Prostate gland (tissue), 2 donors: ENCODE measurements around the gene CECR2. TPM values are rescaled to one million over a fixed set of nuclear protein-coding genes. Genes with fewer than 3 reads are reported as not detected.
"Not testable (repeated sequence)": the region's sequence is repeated elsewhere in the genome, so short reads cannot be mapped to it uniquely, and the experiment has no call there.

Experiments
- DNase-seq: peaks from one replicate; pipeline ENCODE4 v3.0.0-alpha.2; 2019; ENCODE audit warnings: low spot score
- H3K27ac ChIP-seq, 2 donors: fragments of 200-600 bp; sonication (generic); 2 replicates each; pipeline ENCODE4 v1.5.1; 2017 to 2019
- H3K27me3 ChIP-seq: fragments of 200-600 bp; sonication (generic); replicated peaks from 2 replicates; pipeline ENCODE4 v1.5.1; 2019; ENCODE audit not compliant: insufficient read depth
- H3K36me3 ChIP-seq, 2 donors: fragments of 200-600 bp; sonication (generic); 1 replicate in 1 of 2; 2 replicates in 1 of 2; pipeline versions ENCODE4 v1.5.1 to v1.8.1; 2017 to 2019
- H3K4me1 ChIP-seq: fragments of 200-600 bp; sonication (generic); replicated peaks from 2 replicates; pipeline ENCODE4 v1.5.1; 2019
- H3K4me3 ChIP-seq, 2 donors: fragments of 200-600 bp; sonication (generic); 2 replicates each; pipeline ENCODE4 v1.5.1; 2017 to 2019
- H3K9me3 ChIP-seq: fragments of 200-600 bp; sonication (generic); 2 replicates; pipeline ENCODE4 v1.5.1; 2017
- CTCF ChIP-seq, 4 experiments: fragments of 200-600 bp in 2 of 4; fragments of 450-650 bp in 2 of 4; sonication (generic) in 2 of 4; IDR thresholded peaks; 1 replicate in 3 of 4; 2 replicates in 1 of 4; pipeline ENCODE4 v1.5.1; 2016 to 2019; ENCODE audit warnings: antibody characterized with exemption in 4 of 4, mild to moderate bottlenecking in 2 of 4, moderate library complexity in 2 of 4
- POLR2A ChIP-seq: fragments of 450-650 bp; IDR thresholded peaks from one replicate; pipeline ENCODE4 v1.6.1; 2016; ENCODE audit warnings: antibody characterized with exemption, mild to moderate bottlenecking
- POLR2AphosphoS5 ChIP-seq: sonication (generic); formaldehyde crosslinking; IDR thresholded peaks from one replicate; pipeline ENCODE4 v1.6.1; 2017; ENCODE audit warnings: antibody characterized with exemption
- WGBS: methylation state at CpG from one replicate; pipeline ENCODE4 v1.1.5; 2018; 5-methylcytosine and 5-hydroxymethylcytosine counted together
- intact Hi-C: fragments of 100-400 bp; cut with DNase I; formaldehyde crosslinking; loops from one replicate; pipeline ENCODE4 v1.14.2; 2022
- total RNA-seq, 2 donors: library from RNA; depleted of rRNA; stranded (reverse); fragments of >200 nt; gene quantifications; one replicate each; pipeline ENCODE4 v1.1.0, GENCODE V29; 2016

Gene CECR2
- total RNA-seq, 2 donors from 2014 or later, result 3.1 to 10.1 TPM

GRCh38 chr22:17419348-17419747 lies 50.1 kb downstream of the CECR2 start:
- Histone ChIP-seq H3K4me1 (no peaks in the 10 kb centered on the region), H3K27ac (no peak overlapping the region), H3K9me3 (no peaks in the 10 kb centered on the region), H3K36me3 (no peaks in the 10 kb centered on the region), H3K4me3 (no peak overlapping the region), H3K27me3 (no peaks in the 10 kb centered on the region)
- intact Hi-C loops, result no loop called here
- no peak for DNase-seq
- no peak for TF ChIP-seq POLR2A
- no peak for TF ChIP-seq POLR2AphosphoS5
- 94% methylated on average over 3 of the region's 3 CpGs for WGBS

- no peak for TF ChIP-seq POLR2A
Observed at GRCh38 chr22:17422736-17423343, 53.6 kb downstream of the CECR2 start.

GRCh38 chr22:17423616-17424015 lies 54.4 kb downstream of the CECR2 start:
- intact Hi-C loops, result no loop called here
- DNase-seq, result no peak
- H3K4me3 ChIP-seq, result no peak overlapping the region
- H3K9me3 ChIP-seq, result no peaks in the 10 kb centered on the region
- H3K36me3 ChIP-seq, result no peaks in the 10 kb centered on the region
- H3K27me3 ChIP-seq, result no peaks in the 10 kb centered on the region
- H3K27ac ChIP-seq, result no peak overlapping the region
- TF ChIP-seq CTCF (IDR thresholded peaks at IDR 0.05), result no peak
- TF ChIP-seq POLR2A, result no peak
- TF ChIP-seq POLR2AphosphoS5, result no peak
- no peaks in the 10 kb centered on the region for H3K4me1 ChIP-seq
- 39% methylated on average over 6 of the region's 6 CpGs for WGBS

More at GRCh38 chr22:17422736-17423343, 53.6 kb downstream of the CECR2 start:
- no peak for DNase-seq
- H3K4me1 ChIP-seq, result no peaks in the 10 kb centered on the region
- WGBS, result 88% methylated on average over 5 of the region's 5 CpGs
- H3K27me3 ChIP-seq, result no peaks in the 10 kb centered on the region
- no peak overlapping the region for H3K4me3 ChIP-seq
- intact Hi-C loops, result no loop called here
- H3K27ac ChIP-seq, result no peak overlapping the region
- no peaks in the 10 kb centered on the region for H3K9me3 ChIP-seq
- no peaks in the 10 kb centered on the region for H3K36me3 ChIP-seq

GRCh38 chr22:17427528-17427927 lies 58.3 kb downstream of the CECR2 start:
- 95% methylated on average over 6 of the region's 6 CpGs for WGBS
- DNase-seq, intact Hi-C loops: not testable (repeated sequence)

GRCh38 chr22:17429516-17429915 lies 60.3 kb downstream of the CECR2 start:
- no peak for DNase-seq
- 88% methylated on average over 1 of the region's 1 CpG for WGBS
- Histone ChIP-seq H3K9me3 (no peaks in the 10 kb centered on the region), H3K4me3 (no peak overlapping the region), H3K27me3 (no peaks in the 10 kb centered on the region), H3K36me3 (no peaks in the 10 kb centered on the region), H3K4me1 (no peaks in the 10 kb centered on the region), H3K27ac (no peak overlapping the region)
- intact Hi-C loops, result no loop called here
- TF ChIP-seq POLR2AphosphoS5 (no peak), CTCF (IDR thresholded peaks at IDR 0.05) (no peak), POLR2A (no peak)

More at GRCh38 chr22:17427528-17427927, 58.3 kb downstream of the CECR2 start:
- not testable (repeated sequence) for H3K27ac ChIP-seq, H3K4me3 ChIP-seq, H3K27me3 ChIP-seq, H3K4me1 ChIP-seq, H3K9me3 ChIP-seq, H3K36me3 ChIP-seq

GRCh38 chr22:17430412-17430811 lies 61.2 kb downstream of the CECR2 start:
- Histone ChIP-seq H3K27me3 (no peaks in the 10 kb centered on the region), H3K4me1 (no peaks in the 10 kb centered on the region), H3K4me3 (no peak overlapping the region), H3K36me3 (no peaks in the 10 kb centered on the region), H3K9me3 (no peaks in the 10 kb centered on the region), H3K27ac (no peak overlapping the region)
- intact Hi-C loops, result no loop called here
- no peak for DNase-seq
- TF ChIP-seq POLR2AphosphoS5 (no peak), CTCF (IDR thresholded peaks at IDR 0.05) (no peak), POLR2A (no peak)
